Activated naive CD4-positive, alpha-beta T cell treated with anti-CD3 and anti-CD28 coated beads for 36 hours (primary cell): Measurements from ENCODE around the gene PXN. TPM values are rescaled to one million over a fixed set of nuclear protein-coding genes. Genes with fewer than 3 reads are reported as not detected.

Source experiments
- CTCF ChIA-PET: fragments of 350-600 bp; sonication (Branson Sonifier 250); formaldehyde crosslinking; loops from one replicate; lab custom pipeline; 2021; ENCODE audit warnings: antibody characterized with exemption; lab: Charles Lee
- DNase-seq: peaks from one replicate; pipeline ENCODE4 v3.0.0-alpha.2; 2020
- H3K27ac Mint-ChIP-seq: one replicate; pipeline ENCODE4 v1.8.0; 2021; ENCODE audit warnings: mild to moderate bottlenecking, mixed read lengths
- H3K27me3 Mint-ChIP-seq: one replicate; pipeline ENCODE4 v1.8.0; 2021; ENCODE audit warnings: low read depth, mixed read lengths
- H3K36me3 Mint-ChIP-seq: one replicate; pipeline ENCODE4 v1.8.0; 2021; ENCODE audit warnings: low read depth, mixed read lengths
- H3K4me1 Mint-ChIP-seq: one replicate; pipeline ENCODE4 v1.8.0; 2021; ENCODE audit warnings: low read depth, mixed read lengths
- H3K4me3 Mint-ChIP-seq: one replicate; pipeline ENCODE4 v1.8.0; 2021; ENCODE audit warnings: mild to moderate bottlenecking, moderate library complexity, mixed read lengths
- H3K9me3 Mint-ChIP-seq: one replicate; pipeline ENCODE4 v1.8.0; 2021; ENCODE audit warnings: mixed read lengths
- intact Hi-C: fragments of 100-400 bp; cut with micrococcal nuclease; formaldehyde crosslinking; loops from one replicate; pipeline ENCODE4 v1.15.1; 2023
- total RNA-seq, 2 experiments: library from RNA; stranded (reverse); gene quantifications; one replicate each; pipeline ENCODE4 v1.2.3, GENCODE V29; 2021

Gene PXN
- total RNA-seq, 2 experiments from 2014 or later: 109 to 112 TPM

DNA sequence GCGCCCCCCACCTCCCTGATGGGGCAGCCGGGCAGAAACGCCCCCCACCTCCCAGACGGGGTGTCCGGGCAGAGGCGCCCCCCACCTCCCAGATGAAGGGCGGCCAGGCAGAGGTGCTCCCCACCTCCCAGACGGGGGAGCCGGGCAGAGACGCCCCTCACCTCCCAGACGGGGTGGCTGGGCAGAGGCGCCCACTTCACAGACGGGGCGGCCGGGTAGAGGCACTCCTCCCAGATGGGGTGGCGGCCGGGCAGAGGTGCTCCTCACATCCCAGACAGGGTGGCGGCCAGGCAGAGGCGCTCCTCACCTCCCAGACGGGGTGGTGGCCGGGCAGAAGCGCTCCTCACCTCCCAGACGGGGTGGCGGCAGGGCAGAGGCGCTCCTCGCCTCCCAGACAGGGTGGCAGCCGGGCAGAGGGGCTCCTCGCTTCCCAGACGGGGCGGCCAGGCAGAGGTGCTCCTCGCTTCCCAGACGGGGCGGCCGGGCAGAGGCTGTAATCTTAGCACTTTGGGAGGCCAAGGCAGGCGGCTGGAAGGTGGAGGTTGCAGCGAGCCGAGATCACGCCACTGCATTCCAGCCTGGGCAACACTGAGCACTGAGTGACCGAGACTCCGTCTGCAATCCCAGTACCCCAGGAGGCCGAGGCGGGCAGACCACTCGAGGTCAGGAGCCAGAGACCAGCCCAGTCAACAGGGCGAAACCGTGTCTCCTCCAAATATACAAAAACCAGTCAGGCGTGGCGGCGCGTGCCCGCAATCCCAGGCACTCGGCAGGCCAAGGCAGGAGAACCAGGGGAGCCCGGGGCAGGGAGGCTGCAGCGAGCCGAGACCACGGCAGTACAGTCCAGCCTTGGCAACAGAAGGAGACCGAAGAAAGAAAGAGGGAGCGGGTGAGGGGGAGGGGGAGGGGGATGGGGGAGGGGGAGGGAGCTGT is 12.9 kb upstream of the PXN start:
- Mint-ChIP-seq H3K9me3 (no peaks in the 10 kb centered on the region), H3K27ac (no peak overlapping the region), H3K4me3 (no peak overlapping the region), H3K36me3 (no peaks in the 10 kb centered on the region), H3K27me3 (no peaks in the 10 kb centered on the region), H3K4me1 (no peaks in the 10 kb centered on the region)
- DNase-seq: no peak
- CTCF ChIA-PET: interaction anchor here (1.3 kb wide), 1 partner anchor 52 kb away, joined by 3 read pairs; no protein-coding TSS in a partner anchor
- intact Hi-C loops: no loop called here

- intact Hi-C loops: no loop called here
- Mint-ChIP-seq H3K4me3 (no peak overlapping the region), H3K27me3 (no peaks in the 10 kb centered on the region), H3K9me3 (no peaks in the 10 kb centered on the region), H3K4me1 (no peaks in the 10 kb centered on the region), H3K27ac (no peak overlapping the region), H3K36me3 (no peaks in the 10 kb centered on the region)
- DNase-seq: no peak
- CTCF ChIA-PET: interaction anchor here (0.6 to 3.9 kb wide), 3 partner anchors 11 to 48 kb away, joined by 3 to 14 read pairs (median 6); partner anchors contain the start of genes PXN and SIRT4
These were observed 11.2 kb upstream of the PXN start for GRCh38 chr12:120276734-120277133.

- peaks cover 23% of the 10 kb centered on the region for H3K4me1 Mint-ChIP-seq
- peaks cover 9% of the 10 kb centered on the region for H3K36me3 Mint-ChIP-seq
- no peak overlapping the region for H3K27ac Mint-ChIP-seq
- DNase-seq: no peak
- CTCF ChIA-PET: interaction anchor here (0.9 to 15.7 kb wide), 5 partner anchors 15 to 65 kb away, joined by 3 to 637 read pairs (median 32); partner anchors contain the start of genes RNU4-2 and RPLP0
- no peak overlapping the region for H3K4me3 Mint-ChIP-seq
- no peaks in the 10 kb centered on the region for H3K27me3 Mint-ChIP-seq
- no peaks in the 10 kb centered on the region for H3K9me3 Mint-ChIP-seq
- intact Hi-C loops: no loop called here
These were observed 2.2 kb upstream of the PXN start for GRCh38 chr12:120267736-120268135.

- intact Hi-C loops: no loop called here
- CTCF ChIA-PET: interaction anchor here (0.6 to 15.7 kb wide), 15 partner anchors 9 to 334 kb away, joined by 3 to 637 read pairs (median 4); partner anchors contain the start of genes RNU4-2 and RPLP0
- peak overlapping the region; percentile 76 for H3K4me3 Mint-ChIP-seq
- peaks cover 9% of the 10 kb centered on the region for H3K36me3 Mint-ChIP-seq
- peak overlapping the region; percentile 24 for H3K27ac Mint-ChIP-seq
- H3K27me3 Mint-ChIP-seq: no peaks in the 10 kb centered on the region
- DNase-seq: no peak
- H3K4me1 Mint-ChIP-seq: peaks cover 37% of the 10 kb centered on the region
- H3K9me3 Mint-ChIP-seq: no peaks in the 10 kb centered on the region
These were observed 795 bp upstream of the PXN start for GRCh38 chr12:120266180-120266870.

- peak; percentile 32 for DNase-seq
- CTCF ChIA-PET: interaction anchor here (0.6 to 15.7 kb wide), 14 partner anchors 8 to 184 kb away, joined by 3 to 637 read pairs (median 3); partner anchors contain the start of genes RNU4-2 and RPLP0
- Mint-ChIP-seq H3K4me3 (peak overlapping the region; percentile 89), H3K36me3 (peaks cover 9% of the 10 kb centered on the region), H3K9me3 (no peaks in the 10 kb centered on the region), H3K27ac (peak overlapping the region; percentile 87), H3K27me3 (no peaks in the 10 kb centered on the region), H3K4me1 (peaks cover 50% of the 10 kb centered on the region)
- intact Hi-C loops: loop anchor here (1.0 to 2.0 kb wide), 5 partner anchors 26 to 276 kb away; partner anchors contain the start of genes BICDL1, RNU4-2 and RPLP0
These were observed 542 bp downstream of the PXN start for GRCh38 chr12:120264904-120265472.

DNA sequence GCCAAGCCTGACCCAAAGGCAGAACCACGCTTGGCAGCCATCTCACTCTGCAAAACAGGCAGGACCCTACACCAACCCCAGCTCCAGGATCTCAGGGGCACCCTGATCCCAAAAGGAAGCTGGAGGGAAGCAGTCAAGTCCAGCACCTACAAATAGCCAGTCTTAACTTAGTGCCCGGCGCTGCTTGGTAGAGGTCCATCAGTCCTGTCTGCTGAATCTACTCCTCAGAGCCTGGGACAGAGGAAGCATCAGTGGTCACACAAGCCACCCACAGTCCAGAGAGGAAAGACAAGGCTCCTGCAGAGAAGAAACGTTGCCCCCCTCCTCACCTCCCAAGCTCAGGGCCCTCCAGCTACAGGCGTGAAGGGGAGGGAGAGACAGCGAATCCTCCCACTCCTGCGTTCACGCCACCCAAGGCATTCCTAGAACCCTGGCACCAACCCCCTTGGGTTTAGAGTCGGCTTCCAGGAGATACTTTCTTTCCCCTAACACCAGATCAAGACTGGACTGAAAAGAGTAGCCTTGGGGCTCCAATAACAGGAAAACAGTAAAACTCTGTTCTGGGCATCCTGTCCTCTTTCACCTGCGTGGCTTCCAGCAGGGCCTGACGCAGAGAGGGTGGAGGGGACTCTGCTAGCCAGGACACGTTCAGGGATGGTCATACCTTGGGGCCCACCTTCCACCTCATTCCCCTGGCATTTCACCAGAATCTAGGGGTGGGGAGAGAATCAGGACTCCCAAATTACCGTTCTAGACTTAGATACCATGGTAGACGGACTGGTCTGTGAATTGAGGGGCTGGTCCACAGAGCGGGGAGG is 1.2 kb downstream of the PXN start:
- Mint-ChIP-seq H3K27ac (peak overlapping the region; percentile 87), H3K36me3 (peaks cover 9% of the 10 kb centered on the region), H3K4me1 (peaks cover 57% of the 10 kb centered on the region), H3K4me3 (peak overlapping the region; percentile 89), H3K27me3 (no peaks in the 10 kb centered on the region), H3K9me3 (no peaks in the 10 kb centered on the region)
- CTCF ChIA-PET: interaction anchor here (0.6 to 15.7 kb wide), 9 partner anchors 14 to 183 kb away, joined by 3 to 637 read pairs (median 3); partner anchors contain the start of genes RNU4-2 and RPLP0
- no peak for DNase-seq
- intact Hi-C loops: loop anchor here (2.0 kb wide), 1 partner anchor 27 kb away; the partner anchor contains the start of gene RNU4-2

DNA sequence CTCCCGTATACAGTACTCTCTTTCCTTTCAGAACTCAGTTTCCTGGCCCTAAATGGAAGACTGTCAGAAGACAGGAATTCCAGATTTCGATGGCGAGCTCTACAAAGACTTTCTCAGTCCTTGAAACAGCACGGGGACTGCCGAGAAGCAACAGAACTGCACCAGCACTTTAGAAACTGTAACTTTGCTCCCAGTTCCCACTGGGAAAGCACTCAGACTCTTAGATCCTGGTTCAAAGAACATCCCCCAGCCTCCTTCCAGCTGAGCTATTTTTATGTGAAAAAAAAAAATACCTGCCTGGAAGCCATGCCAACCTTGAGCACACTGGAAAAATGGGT is 1.8 kb downstream of the PXN start:
- intact Hi-C loops: loop anchor here (2.0 kb wide), 1 partner anchor 27 kb away; the partner anchor contains the start of gene RNU4-2
- Mint-ChIP-seq H3K4me3 (peak overlapping the region; percentile 89), H3K27ac (peak overlapping the region; percentile 87), H3K4me1 (peaks cover 58% of the 10 kb centered on the region), H3K27me3 (no peaks in the 10 kb centered on the region), H3K36me3 (peaks cover 9% of the 10 kb centered on the region), H3K9me3 (no peaks in the 10 kb centered on the region)
- no peak for DNase-seq
- CTCF ChIA-PET: interaction anchor here (1.2 to 15.7 kb wide), 5 partner anchors 13 to 66 kb away, joined by 3 to 637 read pairs (median 84); partner anchors contain the start of gene RNU4-2

DNA sequence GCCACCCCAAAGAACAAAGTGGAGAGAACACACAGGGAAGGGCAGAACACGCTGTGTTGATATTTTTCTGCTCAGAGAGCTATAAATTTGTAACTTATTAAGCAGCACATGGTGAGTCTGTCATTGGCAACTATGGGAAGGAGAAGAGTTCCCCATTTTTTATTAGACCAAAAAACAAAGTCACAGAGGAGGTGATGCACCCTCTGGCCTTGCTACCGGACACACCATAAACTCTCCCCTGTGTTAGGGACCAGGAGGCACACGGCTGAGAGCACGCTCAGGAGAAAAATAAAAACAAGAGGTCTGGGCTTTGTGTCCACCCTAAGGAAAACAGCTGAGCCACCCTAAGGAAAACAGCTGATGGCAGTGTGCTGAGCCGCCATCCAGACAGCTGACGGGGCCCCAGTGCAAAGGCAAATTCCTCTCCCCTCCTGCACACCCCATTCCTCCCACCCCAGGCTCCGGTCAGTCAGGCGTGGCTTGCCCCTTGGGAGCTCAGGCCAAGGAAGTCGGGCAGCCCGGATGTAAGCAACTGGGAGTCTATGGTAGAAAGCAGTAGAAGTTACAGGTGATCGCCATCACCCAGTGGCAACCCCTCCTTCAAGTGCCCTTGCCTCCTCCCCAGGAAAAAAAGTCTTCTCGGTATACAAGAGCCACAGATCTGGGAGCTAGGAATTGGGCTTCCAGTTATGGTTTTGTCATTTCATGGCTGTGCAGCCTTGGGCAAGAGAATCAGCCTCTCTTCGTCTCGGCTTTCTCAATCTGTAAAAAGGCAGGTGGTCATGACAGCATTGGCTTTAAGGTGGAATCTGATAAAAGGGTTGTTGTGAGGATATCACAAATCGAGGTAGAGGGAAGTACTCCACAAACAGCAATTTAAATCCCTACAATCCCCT is 2.4 kb downstream of the PXN start:
- DNase-seq: no peak
- CTCF ChIA-PET: interaction anchor here (1.5 to 15.7 kb wide), 4 partner anchors 12 to 65 kb away, joined by 3 to 637 read pairs (median 90); no protein-coding TSS in a partner anchor
- peak overlapping the region; percentile 87 for H3K27ac Mint-ChIP-seq
- peaks cover 9% of the 10 kb centered on the region for H3K36me3 Mint-ChIP-seq
- H3K4me1 Mint-ChIP-seq: peaks cover 64% of the 10 kb centered on the region
- intact Hi-C loops: loop anchor here (1.0 kb wide), 1 partner anchor 11 kb away; no protein-coding TSS in a partner anchor
- H3K4me3 Mint-ChIP-seq: peak overlapping the region; percentile 89
- H3K27me3 Mint-ChIP-seq: no peaks in the 10 kb centered on the region
- H3K9me3 Mint-ChIP-seq: no peaks in the 10 kb centered on the region

GRCh38 chr12:120261951-120262851 is 3.3 kb downstream of the PXN start:
- Mint-ChIP-seq H3K4me3 (peak overlapping the region; percentile 89), H3K27me3 (no peaks in the 10 kb centered on the region), H3K9me3 (no peaks in the 10 kb centered on the region), H3K27ac (peak overlapping the region; percentile 65), H3K4me1 (peaks cover 73% of the 10 kb centered on the region), H3K36me3 (peaks cover 9% of the 10 kb centered on the region)
- CTCF ChIA-PET: interaction anchor here (1.7 to 15.7 kb wide), 4 partner anchors 11 to 61 kb away, joined by 5 to 637 read pairs (median 90); partner anchors contain the start of gene RPLP0
- DNase-seq: peak; percentile 55
- intact Hi-C loops: loop anchor here (1.0 kb wide), 1 partner anchor 10 kb away; no protein-coding TSS in a partner anchor
